Stimulated activated memory B cell treated with anti-CD40 and anti-IgM and Interleukin-4, amounts not matched to agents 10 μg/mL and 1 μg/mL and 100 μg/mL, for 72 hours (primary cell): ENCODE data around the gene CADM2.

Source experiments
- ATAC-seq: fragments of 150-1000 bp; cut with Tn5 transposase; 2 replicates; pipeline ENCODE4 v1.10.0; 2021
- H3K27ac Mint-ChIP-seq: one replicate; pipeline ENCODE4 v1.8.0; 2022; ENCODE audit warnings: mild to moderate bottlenecking, mixed read lengths
- H3K27me3 Mint-ChIP-seq: one replicate; pipeline ENCODE4 v1.8.0; 2022; ENCODE audit warnings: mixed read lengths
- H3K36me3 Mint-ChIP-seq: one replicate; pipeline ENCODE4 v1.8.0; 2022; ENCODE audit warnings: mixed read lengths
- H3K4me1 Mint-ChIP-seq: one replicate; pipeline ENCODE4 v1.8.0; 2022; ENCODE audit warnings: mixed read lengths
- H3K4me3 Mint-ChIP-seq: one replicate; pipeline ENCODE4 v1.8.0; 2022; ENCODE audit warnings: mild to moderate bottlenecking, moderate library complexity, mixed read lengths
- H3K9me3 Mint-ChIP-seq: one replicate; pipeline ENCODE4 v1.8.0; 2022; ENCODE audit warnings: mixed read lengths

CADM2 gene

GRCh38 chr3:85171976-85172375, 213.2 kb downstream of the CADM2 start:
- H3K36me3 Mint-ChIP-seq, result no peaks in the 10 kb centered on the region
- no peak for ATAC-seq
- H3K9me3 Mint-ChIP-seq, result no peaks in the 10 kb centered on the region
- no peak overlapping the region for H3K27ac Mint-ChIP-seq
- no peaks in the 10 kb centered on the region for H3K27me3 Mint-ChIP-seq
- H3K4me1 Mint-ChIP-seq, result no peaks in the 10 kb centered on the region
- H3K4me3 Mint-ChIP-seq, result no peak overlapping the region

- no peak overlapping the region for H3K4me3 Mint-ChIP-seq
- no peak overlapping the region for H3K27ac Mint-ChIP-seq
- no peaks in the 10 kb centered on the region for H3K36me3 Mint-ChIP-seq
- H3K9me3 Mint-ChIP-seq, result no peaks in the 10 kb centered on the region
- H3K27me3 Mint-ChIP-seq, result no peaks in the 10 kb centered on the region
- ATAC-seq, result no peak
- no peaks in the 10 kb centered on the region for H3K4me1 Mint-ChIP-seq
Observed at GRCh38 chr3:85176799-85177198, 218.0 kb downstream of the CADM2 start.

GRCh38 chr3:85182975-85183752, 224.4 kb downstream of the CADM2 start:
- H3K4me3 Mint-ChIP-seq, result no peak overlapping the region
- no peaks in the 10 kb centered on the region for H3K36me3 Mint-ChIP-seq
- peaks cover 2% of the 10 kb centered on the region for H3K9me3 Mint-ChIP-seq
- no peaks in the 10 kb centered on the region for H3K27me3 Mint-ChIP-seq
- H3K27ac Mint-ChIP-seq, result no peak overlapping the region
- ATAC-seq, result no peak
- no peaks in the 10 kb centered on the region for H3K4me1 Mint-ChIP-seq

GRCh38 chr3:85185495-85185894, 226.7 kb downstream of the CADM2 start:
- no peaks in the 10 kb centered on the region for H3K36me3 Mint-ChIP-seq

GRCh38 chr3:85189731-85190130, 230.9 kb downstream of the CADM2 start:
- Mint-ChIP-seq H3K9me3 (no peaks in the 10 kb centered on the region), H3K4me3 (no peak overlapping the region), H3K27me3 (no peaks in the 10 kb centered on the region), H3K27ac (no peak overlapping the region), H3K36me3 (no peaks in the 10 kb centered on the region), H3K4me1 (no peaks in the 10 kb centered on the region)
- ATAC-seq, result no peak

More at GRCh38 chr3:85185495-85185894, 226.7 kb downstream of the CADM2 start:
- Mint-ChIP-seq H3K4me1 (no peaks in the 10 kb centered on the region), H3K4me3 (no peak overlapping the region), H3K27me3 (no peaks in the 10 kb centered on the region), H3K9me3 (peaks cover 2% of the 10 kb centered on the region), H3K27ac (no peak overlapping the region)
- no peak for ATAC-seq

GRCh38 chr3:85193565-85193964, 234.8 kb downstream of the CADM2 start:
- no peaks in the 10 kb centered on the region for H3K36me3 Mint-ChIP-seq
- no peak overlapping the region for H3K27ac Mint-ChIP-seq
- ATAC-seq, result no peak
- H3K4me1 Mint-ChIP-seq, result no peaks in the 10 kb centered on the region
- no peaks in the 10 kb centered on the region for H3K27me3 Mint-ChIP-seq
- H3K4me3 Mint-ChIP-seq, result no peak overlapping the region
- no peaks in the 10 kb centered on the region for H3K9me3 Mint-ChIP-seq

- Mint-ChIP-seq H3K27me3 (no peaks in the 10 kb centered on the region), H3K9me3 (peaks cover 12% of the 10 kb centered on the region), H3K36me3 (no peaks in the 10 kb centered on the region), H3K4me3 (no peak overlapping the region), H3K4me1 (no peaks in the 10 kb centered on the region), H3K27ac (no peak overlapping the region)
- no peak for ATAC-seq
Observed at GRCh38 chr3:85208650-85209049, 249.9 kb downstream of the CADM2 start.

- Mint-ChIP-seq H3K27me3 (no peaks in the 10 kb centered on the region), H3K9me3 (peaks cover 12% of the 10 kb centered on the region), H3K27ac (no peak overlapping the region), H3K4me1 (no peaks in the 10 kb centered on the region), H3K4me3 (no peak overlapping the region), H3K36me3 (no peaks in the 10 kb centered on the region)
- no peak for ATAC-seq
Observed at GRCh38 chr3:85210540-85210939, 251.8 kb downstream of the CADM2 start.

- no peaks in the 10 kb centered on the region for H3K27me3 Mint-ChIP-seq
- H3K36me3 Mint-ChIP-seq, result no peaks in the 10 kb centered on the region
- H3K27ac Mint-ChIP-seq, result no peak overlapping the region
- H3K4me1 Mint-ChIP-seq, result no peaks in the 10 kb centered on the region
- H3K4me3 Mint-ChIP-seq, result no peak overlapping the region
- ATAC-seq, result no peak
- H3K9me3 Mint-ChIP-seq, result peaks cover 19% of the 10 kb centered on the region
Observed at GRCh38 chr3:85228966-85229365, 270.2 kb downstream of the CADM2 start.

GRCh38 chr3:85244091-85244490, 285.3 kb downstream of the CADM2 start:
- Mint-ChIP-seq H3K4me1 (no peaks in the 10 kb centered on the region), H3K27me3 (no peaks in the 10 kb centered on the region), H3K36me3 (no peaks in the 10 kb centered on the region), H3K27ac (no peak overlapping the region), H3K9me3 (no peaks in the 10 kb centered on the region), H3K4me3 (no peak overlapping the region)
- no peak for ATAC-seq

- ATAC-seq, result no peak
- Mint-ChIP-seq H3K27ac (no peak overlapping the region), H3K4me1 (no peaks in the 10 kb centered on the region), H3K27me3 (no peaks in the 10 kb centered on the region), H3K36me3 (no peaks in the 10 kb centered on the region), H3K9me3 (no peaks in the 10 kb centered on the region), H3K4me3 (no peak overlapping the region)
Observed at GRCh38 chr3:85244519-85244918, 285.7 kb downstream of the CADM2 start.

- Mint-ChIP-seq H3K27me3 (no peaks in the 10 kb centered on the region), H3K36me3 (no peaks in the 10 kb centered on the region), H3K4me1 (no peaks in the 10 kb centered on the region), H3K27ac (no peak overlapping the region), H3K4me3 (no peak overlapping the region), H3K9me3 (no peaks in the 10 kb centered on the region)
- no peak for ATAC-seq
Observed at GRCh38 chr3:85251766-85252165, 293.0 kb downstream of the CADM2 start.

- Mint-ChIP-seq H3K9me3 (no peaks in the 10 kb centered on the region), H3K27me3 (no peaks in the 10 kb centered on the region), H3K36me3 (no peaks in the 10 kb centered on the region), H3K4me3 (no peak overlapping the region), H3K4me1 (no peaks in the 10 kb centered on the region), H3K27ac (no peak overlapping the region)
- no peak for ATAC-seq
Observed at GRCh38 chr3:85252686-85253085, 293.9 kb downstream of the CADM2 start.

GRCh38 chr3:85254738-85255137, 295.9 kb downstream of the CADM2 start:
- H3K36me3 Mint-ChIP-seq, result no peaks in the 10 kb centered on the region
- no peaks in the 10 kb centered on the region for H3K4me1 Mint-ChIP-seq
- H3K27me3 Mint-ChIP-seq, result no peaks in the 10 kb centered on the region
- no peak for ATAC-seq
- no peak overlapping the region for H3K4me3 Mint-ChIP-seq
- no peak overlapping the region for H3K27ac Mint-ChIP-seq
- H3K9me3 Mint-ChIP-seq, result no peaks in the 10 kb centered on the region

- Mint-ChIP-seq H3K36me3 (no peaks in the 10 kb centered on the region), H3K4me3 (no peak overlapping the region), H3K9me3 (no peaks in the 10 kb centered on the region), H3K4me1 (no peaks in the 10 kb centered on the region), H3K27ac (no peak overlapping the region), H3K27me3 (no peaks in the 10 kb centered on the region)
- no peak for ATAC-seq
Observed at GRCh38 chr3:85255949-85256348, 297.2 kb downstream of the CADM2 start.

- Mint-ChIP-seq H3K4me3 (no peak overlapping the region), H3K9me3 (no peaks in the 10 kb centered on the region), H3K36me3 (no peaks in the 10 kb centered on the region), H3K4me1 (no peaks in the 10 kb centered on the region), H3K27ac (no peak overlapping the region), H3K27me3 (no peaks in the 10 kb centered on the region)
- no peak for ATAC-seq
Observed at GRCh38 chr3:85258326-85258725, 299.5 kb downstream of the CADM2 start.
